Spleen (tissue), 7 donors: ENCODE measurements around the gene DNAJB1.

Source experiments
- POLR2A ChIP-seq, 3 donors: fragments of 450-650 bp; IDR thresholded peaks; one replicate each; pipeline ENCODE4 v1.5.1; 2017; ENCODE audit warnings: antibody characterized with exemption in 3 of 3, mild to moderate bottlenecking in 1 of 3
- POLR2AphosphoS5 ChIP-seq, 3 donors: sonication (generic); formaldehyde crosslinking; IDR thresholded peaks; one replicate each; pipeline ENCODE4 v1.5.1; 2017; ENCODE audit warnings: antibody characterized with exemption in 3 of 3
- TF ChIP-seq, protein P1 (sequence below), 11 experiments: fragments of 200-600 bp in 7 of 11; fragments of 450-650 bp in 4 of 11; sonication (generic) in 4 of 11; IDR thresholded peaks in 8 of 11; conservative IDR thresholded peaks in 3 of 11; 1 replicate in 7 of 11; 2 replicates in 4 of 11; pipeline versions ENCODE4 v1.4.0 to v1.8.0; 2016 to 2021; ENCODE audit warnings: antibody characterized with exemption in 11 of 11, inconsistent platforms in 4 of 11, mild to moderate bottlenecking in 1 of 11
- donor health status: DM: no; HTN: no; CAD: no; lungs with moderate emphysema.
- donor health status: DM: no; HTN: no; CAD: no.
- donor health status: DM: no; HTN: no; CAD: no.

DNA sequence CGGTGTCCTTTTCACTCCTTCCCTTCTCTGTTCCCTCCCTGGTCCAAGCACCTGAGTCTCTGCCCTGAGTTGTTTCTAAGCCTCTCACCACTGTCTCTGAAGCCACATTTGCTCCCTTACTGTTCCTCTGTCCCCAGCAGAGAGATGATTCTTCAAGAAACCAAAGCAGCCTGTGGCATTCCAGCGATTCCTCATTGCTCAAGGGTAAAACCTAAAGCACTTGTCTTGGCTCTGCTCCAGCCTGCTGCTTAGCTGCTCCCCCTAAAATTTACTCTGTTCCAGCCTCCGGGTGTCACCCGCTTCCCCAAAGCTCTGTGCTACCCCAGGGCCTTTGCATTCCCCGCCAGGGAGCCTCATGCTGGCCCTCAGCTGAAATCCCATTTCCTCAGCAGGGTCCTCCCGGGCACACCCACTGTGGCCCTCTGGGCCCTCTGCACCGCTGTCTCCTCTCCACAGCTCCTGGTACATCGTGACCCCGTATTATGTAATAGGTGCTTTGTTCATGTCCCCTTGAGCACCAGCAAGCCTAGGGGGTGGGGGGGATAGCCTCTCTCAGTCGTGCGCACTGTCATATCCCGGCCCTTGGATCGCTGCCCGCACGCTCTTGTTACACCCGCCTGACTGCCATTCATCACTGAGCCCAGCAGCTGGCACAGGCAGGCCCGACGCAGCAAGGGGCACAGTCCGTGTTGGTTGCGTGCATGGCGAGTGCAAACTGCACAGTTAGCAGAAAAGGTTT is 26.9 kb upstream of the DNAJB1 start:
- TF ChIP-seq POLR2A (IDR thresholded peaks at IDR 0.05) (no peak), POLR2AphosphoS5 (IDR thresholded peaks at IDR 0.05) (no peak)
- TF ChIP-seq, protein P1, sequence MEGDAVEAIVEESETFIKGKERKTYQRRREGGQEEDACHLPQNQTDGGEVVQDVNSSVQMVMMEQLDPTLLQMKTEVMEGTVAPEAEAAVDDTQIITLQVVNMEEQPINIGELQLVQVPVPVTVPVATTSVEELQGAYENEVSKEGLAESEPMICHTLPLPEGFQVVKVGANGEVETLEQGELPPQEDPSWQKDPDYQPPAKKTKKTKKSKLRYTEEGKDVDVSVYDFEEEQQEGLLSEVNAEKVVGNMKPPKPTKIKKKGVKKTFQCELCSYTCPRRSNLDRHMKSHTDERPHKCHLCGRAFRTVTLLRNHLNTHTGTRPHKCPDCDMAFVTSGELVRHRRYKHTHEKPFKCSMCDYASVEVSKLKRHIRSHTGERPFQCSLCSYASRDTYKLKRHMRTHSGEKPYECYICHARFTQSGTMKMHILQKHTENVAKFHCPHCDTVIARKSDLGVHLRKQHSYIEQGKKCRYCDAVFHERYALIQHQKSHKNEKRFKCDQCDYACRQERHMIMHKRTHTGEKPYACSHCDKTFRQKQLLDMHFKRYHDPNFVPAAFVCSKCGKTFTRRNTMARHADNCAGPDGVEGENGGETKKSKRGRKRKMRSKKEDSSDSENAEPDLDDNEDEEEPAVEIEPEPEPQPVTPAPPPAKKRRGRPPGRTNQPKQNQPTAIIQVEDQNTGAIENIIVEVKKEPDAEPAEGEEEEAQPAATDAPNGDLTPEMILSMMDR (IDR thresholded peaks at IDR 0.05 in 8 of 11, conservative IDR thresholded peaks at IDR 0.05 in 3 of 11): no peak
